ENCODE results near the gene PWWP2B.
"Not testable (repeated sequence)": the region's sequence is repeated elsewhere in the genome, so short reads cannot be mapped to it uniquely, and the experiment has no call there.

The PWWP2B gene

GRCh38 chr10:132374176-132374575 is 22.8 kb upstream of the PWWP2B start:
- TF ChIP-seq POLR2A (IDR thresholded peaks at IDR 0.05; ENCODE audit: low read depth, low read length), result no peak
- no peak for TF ChIP-seq POLR2AphosphoS5 (IDR thresholded peaks at IDR 0.05; ENCODE audit: low read depth, low read length)
- TF ChIP-seq TAF1 (IDR thresholded peaks at IDR 0.05; ENCODE audit: borderline replicate concordance, low read depth, low read length), result no peak
- DNase-seq (ENCODE audit: insufficient read length) (no peak), FAIRE-seq (no peak)

GRCh38 chr10:132374612-132375011 is 22.4 kb upstream of the PWWP2B start:
- no peak for DNase-seq (ENCODE audit: insufficient read length)
- FAIRE-seq, result no peak
- no peak for TF ChIP-seq POLR2AphosphoS5 (IDR thresholded peaks at IDR 0.05; ENCODE audit: low read depth, low read length)
- no peak for TF ChIP-seq TAF1 (IDR thresholded peaks at IDR 0.05; ENCODE audit: borderline replicate concordance, low read depth, low read length)
- no peak for TF ChIP-seq POLR2A (IDR thresholded peaks at IDR 0.05; ENCODE audit: low read depth, low read length)

- DNase-seq (ENCODE audit: insufficient read length), result no peak
- FAIRE-seq, result no peak
- no peak for TF ChIP-seq POLR2AphosphoS5 (IDR thresholded peaks at IDR 0.05; ENCODE audit: low read depth, low read length)
- TF ChIP-seq POLR2A (IDR thresholded peaks at IDR 0.05; ENCODE audit: low read depth, low read length), result no peak
- TF ChIP-seq TAF1 (IDR thresholded peaks at IDR 0.05; ENCODE audit: borderline replicate concordance, low read depth, low read length), result no peak
Observed at GRCh38 chr10:132375116-132375794, 21.7 kb upstream of the PWWP2B start.

- no peak for DNase-seq (ENCODE audit: insufficient read length)
- TF ChIP-seq POLR2A (IDR thresholded peaks at IDR 0.05; ENCODE audit: low read depth, low read length) (no peak), TAF1 (IDR thresholded peaks at IDR 0.05; ENCODE audit: borderline replicate concordance, low read depth, low read length) (no peak), POLR2AphosphoS5 (IDR thresholded peaks at IDR 0.05; ENCODE audit: low read depth, low read length) (no peak)
- FAIRE-seq, result no peak
Observed at GRCh38 chr10:132375795-132376297, 21.2 kb upstream of the PWWP2B start.

GRCh38 chr10:132376394-132376851 is 20.6 kb upstream of the PWWP2B start:
- FAIRE-seq (no peak), DNase-seq (ENCODE audit: insufficient read length) (no peak)
- TF ChIP-seq TAF1 (IDR thresholded peaks at IDR 0.05; ENCODE audit: borderline replicate concordance, low read depth, low read length), result no peak
- TF ChIP-seq POLR2AphosphoS5 (IDR thresholded peaks at IDR 0.05; ENCODE audit: low read depth, low read length), result no peak
- no peak for TF ChIP-seq POLR2A (IDR thresholded peaks at IDR 0.05; ENCODE audit: low read depth, low read length)

GRCh38 chr10:132377326-132377725 is 19.7 kb upstream of the PWWP2B start:
- TF ChIP-seq POLR2A (IDR thresholded peaks at IDR 0.05; ENCODE audit: low read depth, low read length), result no peak
- no peak for TF ChIP-seq POLR2AphosphoS5 (IDR thresholded peaks at IDR 0.05; ENCODE audit: low read depth, low read length)
- TF ChIP-seq TAF1 (IDR thresholded peaks at IDR 0.05; ENCODE audit: borderline replicate concordance, low read depth, low read length), result no peak
- FAIRE-seq (no peak), DNase-seq (ENCODE audit: insufficient read length) (no peak)

- FAIRE-seq; DNase-seq (ENCODE audit: insufficient read length): not testable (repeated sequence)
Observed at GRCh38 chr10:132379026-132379425, 18.0 kb upstream of the PWWP2B start.

- not testable (repeated sequence) for DNase-seq (ENCODE audit: insufficient read length); FAIRE-seq
Observed at GRCh38 chr10:132380986-132381385, 16.0 kb upstream of the PWWP2B start.

GRCh38 chr10:132381741-132382140 is 15.3 kb upstream of the PWWP2B start:
- no peak for FAIRE-seq
- no peak for DNase-seq (ENCODE audit: insufficient read length)
- TF ChIP-seq POLR2A (IDR thresholded peaks at IDR 0.05; ENCODE audit: low read depth, low read length), result no peak
- no peak for TF ChIP-seq TAF1 (IDR thresholded peaks at IDR 0.05; ENCODE audit: borderline replicate concordance, low read depth, low read length)
- no peak for TF ChIP-seq POLR2AphosphoS5 (IDR thresholded peaks at IDR 0.05; ENCODE audit: low read depth, low read length)

- DNase-seq (ENCODE audit: insufficient read length), result no peak
- TF ChIP-seq TAF1 (IDR thresholded peaks at IDR 0.05; ENCODE audit: borderline replicate concordance, low read depth, low read length), result no peak
- no peak for TF ChIP-seq POLR2AphosphoS5 (IDR thresholded peaks at IDR 0.05; ENCODE audit: low read depth, low read length)
- TF ChIP-seq POLR2A (IDR thresholded peaks at IDR 0.05; ENCODE audit: low read depth, low read length), result no peak
- FAIRE-seq, result no peak
Observed at GRCh38 chr10:132382231-132382922, 14.6 kb upstream of the PWWP2B start.

GRCh38 chr10:132383101-132383500 is 13.9 kb upstream of the PWWP2B start:
- DNase-seq (ENCODE audit: insufficient read length) (no peak), FAIRE-seq (no peak)
- TF ChIP-seq POLR2A (IDR thresholded peaks at IDR 0.05; ENCODE audit: low read depth, low read length) (no peak), TAF1 (IDR thresholded peaks at IDR 0.05; ENCODE audit: borderline replicate concordance, low read depth, low read length) (no peak), POLR2AphosphoS5 (IDR thresholded peaks at IDR 0.05; ENCODE audit: low read depth, low read length) (no peak)

- no peak for TF ChIP-seq POLR2AphosphoS5 (IDR thresholded peaks at IDR 0.05; ENCODE audit: low read depth, low read length)
- no peak for TF ChIP-seq POLR2A (IDR thresholded peaks at IDR 0.05; ENCODE audit: low read depth, low read length)
- FAIRE-seq (no peak), DNase-seq (ENCODE audit: insufficient read length) (no peak)
Observed at GRCh38 chr10:132383751-132384196, 13.2 kb upstream of the PWWP2B start.

All from GM12892 (cell line).